Dedifferentiated amniotic fluid mesenchymal stem cell (primary cell): ENCODE results near the gene FOXA2.
"Not testable (repeated sequence)": the region's sequence is repeated elsewhere in the genome, so short reads cannot be mapped to it uniquely, and the experiment has no call there.

Experiments used
- DNase-seq: peaks from one replicate; pipeline ENCODE4 v3.0.0-alpha.2; 2016; ENCODE audit errors: extremely low spot score

Gene FOXA2

GRCh38 chr20:22567944-22568871 lies 16.2 kb downstream of the FOXA2 start:
- no peak for DNase-seq

DNA sequence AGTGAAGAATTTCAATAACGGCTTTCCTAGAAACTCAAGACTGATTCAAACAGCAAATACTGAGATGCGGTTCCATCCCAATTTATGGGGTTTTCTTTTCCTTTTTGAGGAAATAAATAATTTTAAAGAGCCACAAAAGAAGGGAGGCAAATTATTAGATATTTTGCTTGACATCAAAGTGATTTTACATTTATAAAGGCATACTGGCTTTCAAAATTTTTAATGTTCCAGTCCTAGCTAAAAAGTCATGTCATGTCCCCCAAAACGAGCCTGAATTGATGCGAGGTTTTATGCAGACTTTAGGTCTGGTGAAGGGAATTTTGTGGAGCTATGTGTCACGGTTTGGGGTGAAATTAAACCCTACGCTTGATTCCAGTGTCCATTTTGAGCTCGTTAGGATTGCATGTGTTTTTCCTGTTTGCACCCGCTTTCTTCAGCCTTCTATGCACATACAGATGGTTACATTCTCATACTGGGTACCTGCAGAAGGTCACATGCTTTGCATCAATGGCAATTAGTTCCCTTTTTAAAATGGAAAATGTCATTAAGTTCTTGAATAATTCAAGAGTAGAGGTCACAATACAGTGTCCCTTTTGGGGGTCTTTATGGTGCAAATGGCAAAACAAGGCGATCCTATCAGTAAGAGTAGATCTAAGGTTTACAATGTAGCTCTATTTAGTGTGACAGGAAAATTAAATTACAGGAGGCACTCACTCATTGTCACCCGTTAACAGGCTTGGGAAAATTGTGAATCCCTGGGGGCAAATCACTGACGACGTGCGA lies 17.3 kb downstream of the FOXA2 start:
- DNase-seq: no peak

DNA sequence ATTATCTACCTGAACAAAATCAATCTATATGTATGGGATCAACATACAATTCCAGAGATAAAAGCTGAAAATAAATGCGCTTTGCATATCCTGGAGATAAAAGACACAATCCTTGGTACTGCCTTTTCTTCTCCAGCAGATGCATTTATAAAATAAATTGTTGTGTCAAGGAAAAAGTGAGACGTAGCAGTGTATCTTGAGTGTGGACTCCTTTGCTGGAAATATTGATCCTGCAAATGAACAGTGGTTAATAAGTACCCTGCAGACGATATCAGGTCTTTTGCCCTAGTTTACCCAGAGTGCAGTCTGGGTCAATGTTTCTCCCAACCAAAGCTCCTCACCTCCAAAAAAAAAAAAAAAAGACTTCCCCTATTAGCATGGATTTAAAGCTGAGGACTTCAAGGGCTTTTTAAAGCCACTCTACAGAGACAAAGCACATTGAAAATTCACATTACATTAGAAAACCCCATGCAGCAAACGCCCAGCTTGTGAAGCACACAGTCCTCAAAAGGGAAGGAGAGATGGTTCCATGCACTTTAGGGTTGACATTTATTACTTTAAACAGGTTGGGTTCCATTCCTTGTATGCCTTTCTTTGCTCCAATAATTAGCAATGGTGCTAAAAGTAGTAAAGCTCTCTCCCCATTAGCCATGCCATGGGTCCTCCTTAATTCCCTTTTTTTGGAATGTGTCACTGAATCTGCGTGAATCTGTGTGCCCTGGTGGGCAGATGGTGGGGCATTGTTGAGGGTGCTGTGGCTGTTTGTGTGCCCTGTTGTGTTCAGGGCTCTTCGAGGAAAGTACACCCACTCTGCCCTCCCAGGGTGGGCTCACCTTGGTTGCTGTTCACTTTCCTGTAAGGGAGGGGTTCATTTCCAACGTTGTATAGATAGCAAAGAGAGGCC lies 21.1 kb downstream of the FOXA2 start:
- DNase-seq: no peak

DNA sequence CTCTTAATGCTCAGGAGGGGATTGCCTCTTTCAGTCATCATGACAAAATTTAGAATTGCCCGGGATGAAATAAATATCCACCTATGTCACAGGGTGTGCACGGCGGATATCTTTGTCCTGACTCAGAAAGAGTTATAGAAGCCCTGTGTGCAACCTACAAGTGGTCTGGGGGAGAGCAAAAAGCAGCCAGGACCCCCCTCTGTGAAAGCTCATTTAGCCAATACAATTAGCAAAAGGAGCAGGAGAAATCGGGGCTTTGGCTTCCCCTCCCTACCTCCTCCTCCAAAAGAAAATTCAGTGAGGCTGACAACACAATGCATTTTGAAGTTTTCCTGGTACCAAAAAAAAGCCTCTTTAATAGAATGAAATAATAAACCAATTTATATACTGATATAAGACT lies 21.8 kb downstream of the FOXA2 start:
- DNase-seq: no peak

- no peak for DNase-seq
Observed at GRCh38 chr20:22561965-22562577, 22.3 kb downstream of the FOXA2 start.

DNA sequence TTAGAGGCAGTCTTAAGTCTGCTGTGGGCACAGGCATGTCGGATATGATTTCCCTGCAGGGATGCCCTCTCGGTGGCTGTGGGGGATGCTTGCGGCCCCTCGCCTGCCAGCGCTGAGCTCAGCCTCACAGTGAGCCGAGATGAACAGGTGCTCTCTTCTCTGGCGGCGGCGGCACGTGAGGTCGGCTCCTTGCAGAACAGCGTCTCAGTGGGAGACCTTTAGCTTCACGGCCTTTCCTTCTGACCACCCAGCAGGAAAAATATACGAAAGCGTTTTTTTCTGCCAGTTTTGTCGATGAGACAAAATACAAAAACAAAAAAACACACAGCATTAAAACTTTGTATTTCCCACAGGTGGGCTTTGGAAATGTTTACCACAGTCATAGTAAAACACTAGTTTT lies 23.6 kb downstream of the FOXA2 start:
- DNase-seq: no peak

- DNase-seq: no peak
Observed at GRCh38 chr20:22559711-22560318, 24.6 kb downstream of the FOXA2 start.

- DNase-seq: no peak
Observed at GRCh38 chr20:22557403-22558276, 26.7 kb downstream of the FOXA2 start.

GRCh38 chr20:22556565-22557056 lies 27.8 kb downstream of the FOXA2 start:
- DNase-seq: no peak

DNA sequence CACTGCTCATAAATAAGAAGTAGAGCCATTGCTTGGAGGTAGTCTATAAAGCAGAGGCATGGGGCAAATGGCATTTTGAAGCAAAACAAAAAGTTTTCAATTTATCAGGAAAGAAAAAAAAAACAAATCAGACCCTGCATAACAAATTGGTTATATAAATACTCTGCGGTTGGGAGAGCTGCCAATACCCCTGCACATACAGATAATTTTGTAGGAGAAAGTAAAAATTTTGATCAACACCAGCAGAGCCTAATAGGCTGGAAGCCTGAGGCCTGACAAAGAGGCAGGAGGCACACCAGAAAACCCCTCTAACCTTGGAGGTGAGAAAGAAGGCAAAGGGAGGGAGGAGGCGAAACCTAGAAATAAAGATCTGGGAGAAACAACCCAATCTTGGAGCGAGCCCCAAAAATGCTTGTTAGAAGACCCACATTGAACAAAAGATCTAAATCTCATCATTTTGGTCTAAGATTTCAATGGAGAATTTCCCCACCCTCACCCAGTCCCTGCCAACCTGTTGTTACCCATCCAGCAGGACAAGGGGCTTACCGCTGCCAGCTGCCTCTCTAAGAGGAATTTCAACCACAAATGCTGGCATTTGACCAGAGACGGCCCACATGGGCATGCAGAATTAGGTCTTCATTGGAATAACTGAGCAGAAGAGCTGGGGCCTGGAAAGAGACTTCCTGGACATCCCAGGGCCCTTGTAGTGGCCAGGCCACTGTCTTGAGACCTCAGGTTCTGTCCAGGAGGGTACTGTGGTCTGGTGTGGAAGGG lies 28.4 kb downstream of the FOXA2 start:
- no peak for DNase-seq

GRCh38 chr20:22554391-22554790 lies 30.0 kb downstream of the FOXA2 start:
- DNase-seq: no peak

DNA sequence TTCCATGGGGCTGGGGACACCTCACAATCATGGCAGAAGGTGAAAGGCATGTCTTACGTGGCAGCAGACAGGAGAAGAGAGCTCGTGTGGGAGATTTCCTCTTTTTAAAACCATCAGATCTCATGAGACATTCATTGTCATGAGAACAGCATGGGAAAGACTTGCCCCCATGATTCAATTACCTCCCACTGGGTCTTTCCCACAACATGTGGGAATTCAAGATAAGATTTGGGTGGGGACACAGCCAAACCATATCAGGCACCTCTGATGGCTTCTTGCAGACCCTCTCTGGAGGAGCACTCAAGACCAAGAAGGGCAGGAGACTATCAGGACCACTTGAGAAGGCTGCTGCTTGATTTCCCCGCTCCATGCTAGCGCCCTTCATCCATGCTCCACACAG lies 33.9 kb downstream of the FOXA2 start:
- DNase-seq: not testable (repeated sequence)

DNA sequence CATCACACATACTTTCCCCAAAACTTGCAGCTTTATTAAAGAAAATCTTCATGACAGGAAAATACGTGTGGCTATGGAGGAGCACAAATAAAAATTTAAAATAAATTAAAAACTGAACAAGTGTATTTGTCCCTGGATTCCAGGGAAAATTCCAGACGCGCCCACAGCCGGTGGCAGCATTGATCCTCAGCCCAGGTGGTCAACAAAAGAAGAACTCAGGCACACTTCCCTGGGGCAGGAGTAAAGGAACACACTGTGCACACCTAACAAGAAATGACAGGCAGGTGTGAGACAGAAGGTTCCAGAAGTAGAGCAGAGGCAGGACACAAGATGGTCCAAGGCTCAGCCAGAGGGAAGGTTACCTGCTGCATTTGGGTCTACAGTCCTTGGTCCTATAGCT lies 36.3 kb downstream of the FOXA2 start:
- no peak for DNase-seq

DNA sequence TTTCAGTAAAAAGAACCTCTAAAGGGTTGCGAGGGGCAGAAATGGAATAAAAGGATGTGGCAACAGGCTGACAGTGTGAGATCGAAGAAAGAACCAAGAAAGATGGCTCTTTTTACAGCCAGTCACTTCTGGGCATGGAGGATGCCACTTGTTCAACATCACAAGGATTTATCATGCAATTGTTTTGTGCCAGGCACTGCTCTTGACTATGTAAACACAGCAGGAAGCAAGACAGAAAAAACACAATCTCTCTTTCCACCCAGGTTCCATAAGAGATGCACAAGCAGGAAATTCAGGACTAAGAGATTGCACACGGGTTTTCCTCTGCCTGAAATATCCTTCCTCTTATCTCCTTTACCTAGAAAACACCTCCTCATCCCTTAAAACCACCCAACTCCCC lies 38.0 kb downstream of the FOXA2 start:
- DNase-seq: no peak

- DNase-seq: no peak
Observed at GRCh38 chr20:22545045-22545444, 39.3 kb downstream of the FOXA2 start.

DNA sequence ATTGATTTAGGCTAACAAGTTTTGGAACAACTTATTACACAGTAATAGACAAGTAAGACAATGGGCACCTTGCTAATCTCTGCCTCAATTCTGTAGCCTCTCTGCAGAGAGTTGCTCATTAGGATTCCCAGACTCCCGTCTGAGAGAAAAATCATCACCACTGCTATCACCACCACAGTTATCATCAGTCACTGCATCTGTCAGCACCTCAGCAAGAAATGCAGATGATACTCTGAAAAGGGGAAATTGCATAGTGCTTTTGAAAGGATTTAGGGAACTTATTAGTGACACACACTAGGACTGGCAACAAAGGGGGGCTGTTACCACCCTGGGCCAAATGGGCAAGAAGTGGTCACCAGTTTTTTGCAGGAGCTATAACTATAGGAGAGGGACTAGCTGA lies 39.9 kb downstream of the FOXA2 start:
- no peak for DNase-seq

DNA sequence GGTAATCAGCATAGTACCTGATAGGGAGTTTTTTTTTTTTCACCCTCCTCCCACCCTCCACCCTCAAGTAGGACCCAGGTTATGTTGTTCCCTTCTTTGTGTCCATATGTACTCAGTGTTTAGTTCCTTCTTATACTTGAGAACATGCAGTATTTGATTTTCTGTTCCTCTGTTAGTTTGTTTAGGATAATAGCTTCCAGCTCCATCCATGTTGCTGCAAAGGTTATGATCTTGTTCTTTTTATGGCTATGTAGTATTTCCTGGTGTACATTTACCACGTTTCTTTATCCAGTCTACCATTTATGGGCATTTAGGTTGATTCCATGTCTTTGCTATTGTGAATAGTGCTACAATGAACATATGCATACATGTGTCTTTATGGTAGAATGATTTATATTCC lies 41.9 kb downstream of the FOXA2 start:
- DNase-seq: no peak

- no peak for DNase-seq
Observed at GRCh38 chr20:22540832-22541231, 43.5 kb downstream of the FOXA2 start.
